K562 (cell line): ENCODE results near the gene ANO9. TPM values are rescaled to one million over a fixed set of nuclear protein-coding genes. Genes with fewer than 3 reads are reported as not detected.
A peak's percentile ranks its signal among the peaks of the same experiment; 100 is the strongest.

Experiments
- ATAC-seq: fragments of 200-7000 bp; cut with Tn5 transposase; 3 replicates; pipeline ENCODE4 v1.9.1; 2020; ENCODE audit warnings: moderate library complexity
- BruUV-seq: library from RNA; stranded (reverse); fragments of 400-500 nt; replicated peaks from 2 replicates; lab custom pipeline; 2021; lab: Mats Ljungman, UMichigan
- CTCF ChIA-PET: fragments of 300-600 bp; formaldehyde crosslinking; extraction: SDS; loops from one replicate; lab custom pipeline; 2021; ENCODE audit warnings: low intra/inter-chr PET ratio; lab: Yijun Ruan, JAX
- POLR2A ChIA-PET: fragments of 300-600, 350-650 bp; sonication (Branson Sonifier 250); formaldehyde crosslinking; extraction: SDS; loops from one replicate; lab custom pipeline; 2021; ENCODE audit warnings: antibody characterized with exemption, inconsistent platforms; lab: Yijun Ruan, JAX
- DNase-seq, 4 experiments: peaks; one replicate each; pipeline versions ENCODE4 v3.0.0 to v3.0.0-alpha.2; 2011 to 2018; ENCODE audit warnings: low spot score in 3 of 4, mixed read lengths in 3 of 4; ENCODE audit errors: extremely low read depth in 1 of 4
- FAIRE-seq: peaks from 2 replicates; lab custom pipeline; 2011; peaks lifted over from hg19 to GRCh38; lab: Jason Lieb, UNC
- H2AFZ ChIP-seq: 2 replicates; pipeline ENCODE4 v1.6.0; 2011; ENCODE audit warnings: low read depth, low read length, control low read depth, inconsistent platforms
- H3K27ac ChIP-seq: fragments of 200-600 bp; 3 replicates; pipeline ENCODE4 v1.8.0; 2011; ENCODE audit warnings: low read depth, mild to moderate bottlenecking, control low read depth, inconsistent platforms, low read length, moderate library complexity, mixed read lengths; ENCODE audit errors: extremely low read depth
- H3K27me3 ChIP-seq, 2 experiments: fragments of 300-600 bp in 1 of 2; 2 replicates in 1 of 2; 3 replicates in 1 of 2; pipeline versions ENCODE4 v1.6.0 to v1.8.0; 2011; ENCODE audit warnings: inconsistent platforms in 2 of 2, low read length in 2 of 2, mild to moderate bottlenecking in 1 of 2, mixed read lengths in 1 of 2, moderate library complexity in 1 of 2; ENCODE audit not compliant: control insufficient read depth in 2 of 2, insufficient read depth in 2 of 2
- H3K36me3 ChIP-seq: fragments of 300-600 bp; 3 replicates; pipeline ENCODE4 v1.8.0; 2011; ENCODE audit warnings: mild to moderate bottlenecking, low read length, inconsistent platforms; ENCODE audit not compliant: control insufficient read depth, insufficient read depth
- H3K4me1 ChIP-seq, 2 experiments: fragments of 200-600 bp in 1 of 2; replicated peaks in 1 of 2; 2 replicates in 1 of 2; 3 replicates in 1 of 2; pipeline versions ENCODE4 v1.5.1 to v1.8.0; 2011; ENCODE audit warnings: inconsistent platforms in 2 of 2, low read length in 2 of 2, mild to moderate bottlenecking in 1 of 2, mixed read lengths in 1 of 2, moderate library complexity in 1 of 2; ENCODE audit not compliant: control insufficient read depth in 2 of 2, insufficient read depth in 2 of 2
- H3K4me2 ChIP-seq: 2 replicates; pipeline ENCODE4 v1.6.1; 2011; ENCODE audit warnings: low read length, control low read depth, inconsistent platforms, mixed read lengths; ENCODE audit not compliant: insufficient read depth
- H3K4me3 ChIP-seq: fragments of 200-600 bp; sonication (generic), shearing (Covaris generic); 2 replicates; pipeline ENCODE4 v1.5.1; 2016; ENCODE audit warnings: control low read depth, inconsistent platforms
- H3K79me2 ChIP-seq: fragments of 200-600 bp; 3 replicates; pipeline ENCODE4 v1.8.0; 2011; ENCODE audit warnings: low read length, inconsistent platforms; ENCODE audit not compliant: control insufficient read depth, insufficient read depth
- H3K9ac ChIP-seq, 2 experiments: 2 replicates each; pipeline versions ENCODE4 v1.6.0 to v1.6.1; 2011; ENCODE audit warnings: low read depth in 2 of 2, low read length in 2 of 2, control low read depth in 1 of 2, inconsistent platforms in 1 of 2, mild to moderate bottlenecking in 1 of 2, mixed read lengths in 1 of 2; ENCODE audit not compliant: insufficient read depth in 1 of 2
- H3K9me1 ChIP-seq: one replicate; pipeline ENCODE4 v1.6.0; 2011; ENCODE audit warnings: inconsistent platforms, mild to moderate bottlenecking, low read length, moderate library complexity; ENCODE audit not compliant: control insufficient read depth, insufficient read depth
- H3K9me3 ChIP-seq: replicated peaks from 2 replicates; pipeline ENCODE4 v1.5.1; 2011; ENCODE audit warnings: low read depth, low read length, inconsistent platforms; ENCODE audit not compliant: control insufficient read depth, insufficient read depth
- H4K20me1 ChIP-seq: replicated peaks from 2 replicates; pipeline ENCODE4 v1.6.1; 2011; ENCODE audit warnings: low read length, inconsistent platforms, mixed read lengths; ENCODE audit not compliant: control insufficient read depth, insufficient read depth
- CC2D1A ChIP-seq: fragments of 450-650 bp; IDR thresholded peaks from 2 replicates; pipeline ENCODE4 v1.6.1; 2017; ENCODE audit warnings: mild to moderate bottlenecking
- CTCF ChIP-seq, 3 experiments: IDR thresholded peaks in 2 of 3; conservative IDR thresholded peaks in 1 of 3; 2 replicates each; pipeline ENCODE4 v1.5.1; 2011 to 2012; ENCODE audit warnings: low read length in 3 of 3, mild to moderate bottlenecking in 3 of 3, control low read depth in 2 of 3, improper control_type of control experiment in 1 of 3, inconsistent platforms in 1 of 3, low read depth in 1 of 3, mixed read lengths in 1 of 3, moderate library complexity in 1 of 3; ENCODE audit not compliant: insufficient read depth in 2 of 3
- EHMT2 ChIP-seq: fragments of 450-650 bp; IDR thresholded peaks from 2 replicates; pipeline ENCODE4 v1.6.1; 2018; ENCODE audit warnings: antibody characterized with exemption
- KDM1A ChIP-seq, 2 experiments: fragments of 450-650 bp; IDR thresholded peaks; 2 replicates each; pipeline ENCODE4 v1.6.1; 2016; ENCODE audit warnings: mild to moderate bottlenecking in 2 of 2
- MYBL2 ChIP-seq, 2 experiments: fragments of 450-650 bp in 1 of 2; sonication (generic) in 1 of 2; formaldehyde crosslinking in 1 of 2; IDR thresholded peaks; 2 replicates each; pipeline versions ENCODE4 v1.6.1 to v1.8.1; 2017 to 2022; ENCODE audit warnings: borderline replicate concordance in 1 of 2, inconsistent platforms in 1 of 2, low read depth in 1 of 2, mild to moderate bottlenecking in 1 of 2, missing genetic modification reagents in 1 of 2, moderate library complexity in 1 of 2
- PTBP1 ChIP-seq: fragments of 200-400 bp; formaldehyde crosslinking; IDR thresholded peaks from 2 replicates; pipeline ENCODE4 v1.6.1; 2017; ENCODE audit warnings: low read depth, low read length
- RAD21 ChIP-seq, 2 experiments: fragments of 250-450 bp in 1 of 2; fragments of 450-650 bp in 1 of 2; sonication (Bioruptor Pico) in 1 of 2; formaldehyde crosslinking in 1 of 2; IDR thresholded peaks in 1 of 2; conservative IDR thresholded peaks in 1 of 2; 2 replicates each; pipeline versions ENCODE4 v1.4.0 to v1.8.0; 2020 to 2022; ENCODE audit warnings: mild to moderate bottlenecking in 2 of 2, moderate library complexity in 1 of 2
- RBM25 ChIP-seq: fragments of 200-400 bp; formaldehyde crosslinking; IDR thresholded peaks from 2 replicates; pipeline ENCODE4 v1.6.1; 2018; ENCODE audit warnings: low read length, low read depth, moderate library complexity; ENCODE audit not compliant: severe bottlenecking
- SMAD4 ChIP-seq: fragments of 250-450 bp; sonication (Bioruptor Pico); conservative IDR thresholded peaks from 2 replicates; pipeline ENCODE4 v1.8.0; 2021; ENCODE audit warnings: inconsistent platforms, mild to moderate bottlenecking, moderate library complexity
- SMARCA5 ChIP-seq: fragments of 450-650 bp; IDR thresholded peaks from 2 replicates; pipeline ENCODE4 v1.6.1; 2016
- TRIM25 ChIP-seq: fragments of 450-650 bp; IDR thresholded peaks from 2 replicates; pipeline ENCODE4 v1.7.0; 2016; ENCODE audit warnings: borderline replicate concordance
- ZNF263 ChIP-seq: sonication (generic); formaldehyde crosslinking; IDR thresholded peaks from 2 replicates; pipeline ENCODE4 v1.8.0; 2022; ENCODE audit warnings: mild to moderate bottlenecking, missing genetic modification reagents, borderline replicate concordance
- ZNF274 ChIP-seq: IDR thresholded peaks from 2 replicates; pipeline ENCODE4 v1.6.1; 2011; ENCODE audit warnings: low read depth, mild to moderate bottlenecking, low read length, moderate library complexity, borderline replicate concordance
- ZNF316 ChIP-seq: fragments of 450-650 bp; IDR thresholded peaks from 2 replicates; pipeline ENCODE4 v1.6.1; 2016
- WGBS: fragments of 100-300 bp; shearing (Covaris generic); methylation state at CpG from one replicate; pipeline ENCODE4 v1.1.6; 2016; ENCODE audit warnings: low coverage, mixed read lengths; ENCODE audit not compliant: insufficient coverage; ENCODE audit errors: missing lambda C conversion rate; 5-methylcytosine and 5-hydroxymethylcytosine counted together
- in situ Hi-C: fragments of 300-500 bp; cut with MboI; formaldehyde crosslinking; loops from 4 replicates; pipeline ENCODE4 v1.15.0; 2018; ENCODE audit warnings: inconsistent platforms, mixed read lengths
- intact Hi-C: fragments of 100-400 bp; cut with micrococcal nuclease; formaldehyde crosslinking; loops from 2 replicates; pipeline ENCODE4 v1.14.2; 2022
- polyA plus RNA-seq, 8 experiments: library from polyadenylated mRNA; depleted of rRNA in 4 of 8; stranded (reverse) in 5 of 8; unstranded in 3 of 8; fragments of >200 nt; fragmentation: Nextera tagmentation in 2 of 8; fragmentation: Illumina TruSeq in 1 of 8; extraction: Ambion mirVana in 2 of 8; extraction: Trizol in 1 of 8; gene quantifications; 2 replicates each; pipeline versions ENCODE4 v1.2.1 to v1.2.3, GENCODE V29; 2011 to 2014; ENCODE audit warnings: inconsistent platforms in 1 of 8, missing spikeins in 1 of 8
- total RNA-seq, 7 experiments: library from RNA; depleted of rRNA in 6 of 7; stranded (reverse); fragments of >200 nt in 6 of 7; fragmentation: Illumina TruSeq in 2 of 7; extraction: Trizol in 2 of 7; gene quantifications; 2 replicates each; pipeline versions ENCODE4 v1.2.1 to v1.2.3, GENCODE V29; 2011 to 2021; ENCODE audit warnings: low replicate concordance in 1 of 7

The ANO9 gene
- total and polyA plus RNA-seq, 9 of the 15 experiments (the other 6 are each of a cell fraction or from before 2014, with no cell fraction given): 0.20 to 14.5 (median 4.5) TPM

DNA sequence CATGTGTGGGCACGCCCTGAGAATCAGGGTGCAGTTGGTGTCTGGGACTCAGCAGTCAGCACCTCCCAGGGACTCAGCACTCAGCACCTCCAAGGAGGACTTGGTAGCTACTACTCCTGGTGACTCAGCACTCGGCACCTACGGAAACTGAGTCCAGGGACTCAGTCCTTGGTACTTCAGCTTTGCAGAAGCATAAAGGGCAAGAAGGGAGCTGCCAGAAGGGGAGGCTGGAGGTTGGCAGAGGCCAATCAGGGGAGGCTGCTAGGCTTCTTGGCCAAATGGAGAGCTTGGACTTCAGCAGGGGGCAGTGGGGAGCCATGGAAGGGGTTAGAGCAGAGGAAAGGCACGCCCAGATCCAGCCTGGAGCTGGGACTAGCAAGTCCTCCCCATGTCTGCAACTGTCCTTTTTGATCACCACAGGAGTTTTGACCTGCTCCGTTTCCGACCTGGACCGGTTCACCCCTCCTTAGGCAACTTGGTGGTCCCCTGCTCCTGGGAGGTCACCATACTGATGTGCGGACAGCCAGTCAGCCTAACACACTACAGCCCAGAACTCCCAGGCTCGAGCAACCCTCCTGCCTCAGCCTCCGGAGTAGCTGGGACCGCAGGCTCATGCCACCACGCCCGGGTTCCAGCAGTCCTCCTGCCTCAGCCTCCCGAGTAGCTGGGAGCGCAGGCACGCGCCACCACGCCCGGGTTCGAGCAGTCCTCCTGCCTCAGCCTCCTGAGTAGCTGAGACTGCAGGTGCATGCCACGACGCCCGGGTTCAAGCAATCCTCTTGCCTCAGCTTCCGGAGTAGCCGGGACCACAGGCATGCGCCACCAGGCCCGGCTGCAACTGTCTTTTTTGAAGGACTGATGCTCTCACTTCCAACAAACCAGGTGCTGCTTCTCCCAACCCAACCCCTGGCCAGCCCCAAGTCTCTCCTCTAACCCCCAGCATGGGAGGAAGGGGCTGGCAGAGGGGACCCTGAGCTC lies 1.5 kb downstream of the ANO9 start:
- Histone ChIP-seq H3K9me3 (peaks cover 4% of the 10 kb centered on the region; the same call in 1 of the 2 replicates), H3K79me2 (no peaks in the 10 kb centered on the region), H3K4me2 (no peak overlapping the region; the same call in 1 of the 2 replicates), H2AFZ (no peak overlapping the region), H3K27me3 (no peaks in the 10 kb centered on the region), H3K9ac (peak overlapping the region in 1 of 2 experiments; percentile 86; a peak in 2 of 4 replicates), H3K27ac (no peak overlapping the region), H3K4me3 (no peak overlapping the region), H3K9me1 (no peaks in the 10 kb centered on the region), H4K20me1 (no peaks in the 10 kb centered on the region), H3K4me1 (peaks cover 8 to 61% of the 10 kb centered on the region in 2 experiments; a peak in 4 of 5 replicates), H3K36me3 (no peaks in the 10 kb centered on the region)
- DNase-seq (peak; percentile 58 to 72 (median 66)), FAIRE-seq (peak; percentile 81), ATAC-seq (peak; percentile 73)
- in situ Hi-C loops (no loop called here), intact Hi-C loops (loop anchor here (5.0 kb wide), 1 partner anchor 77 kb away; no protein-coding TSS in a partner anchor)
- ChIA-PET CTCF (interaction anchor here (0.6 to 2.7 kb wide), 2 partner anchors 35 to 78 kb away, joined by 3 to 25 read pairs; no protein-coding TSS in a partner anchor), POLR2A (interaction anchor here (0.6 to 2.0 kb wide), 6 partner anchors 9 to 320 kb away, joined by 3 to 13 read pairs (median 4); partner anchors contain the start of gene PTDSS2)
- 73% methylated on average over 21 of the region's 27 CpGs for WGBS
- BruUV-seq: no TSS peak
- TF ChIP-seq SMARCA5 (0 out of 2 replicates have a peak, but pooled peaks have one; percentile 37), TRIM25 (peak; percentile 90; the same call in 1 of the 2 replicates), MYBL2 (IDR thresholded peaks at IDR 0.05; ENCODE audit: low read depth) (no peak), MYBL2 (CRISPR knock-in tag; IDR thresholded peaks at IDR 0.05; ENCODE audit: borderline replicate concordance) (no peak), EHMT2 (peak; percentile 85), KDM1A (IDR thresholded peaks at IDR 0.05) (peak in 1 of 2 experiments; percentile 59; a peak in 2 of 4 replicates), PTBP1 (0 out of 2 replicates have a peak, but pooled peaks have one; percentile 22), CTCF (IDR thresholded peaks at IDR 0.05 in 2 of 3, conservative IDR thresholded peaks at IDR 0.05 in 1 of 3; ENCODE audit: insufficient read depth in 2 of 3, low read depth in 1 of 3, low read length in 3 of 3) (peak; percentile 72 to 78 (median 73)), CC2D1A (0 out of 2 replicates have a peak, but pooled peaks have one; percentile 43), RBM25 (peak; percentile 81), RAD21 (CRISPR knock-in tag; conservative IDR thresholded peaks at IDR 0.05 in 1 of 2, IDR thresholded peaks at IDR 0.05 in 1 of 2) (peak; percentile 44 to 74; a peak in 3 of 4 replicates), ZNF274 (no peak), SMAD4 (0 out of 2 replicates have a peak, but pooled peaks have one; percentile 19), ZNF263 (CRISPR knock-in tag) (peak; percentile 85), ZNF316 (peak; percentile 14; the same call in 1 of the 2 replicates)
